GM18519 (cell line): Measurements from ENCODE around the gene TP53BP1.
"Not testable (repeated sequence)": the region's sequence is repeated elsewhere in the genome, so short reads cannot be mapped to it uniquely, and the experiment has no call there.

Experiments used
- ATAC-seq: cut with Tn5 transposase; IDR thresholded peaks from one replicate; pipeline ENCODE4 v1.9.1; 2021; ENCODE audit warnings: mild to moderate bottlenecking, moderate library complexity; ENCODE audit not compliant: unreplicated experiment, low FRiP score

Gene TP53BP1

GRCh38 chr15:43492673-43493601, at the start of gene TP53BP1:
TSS of gene TP53BP1 (minus strand) at chr15:43493156. CDS start at chr15:43493043, 113 bp downstream.
- peak; percentile 81 for ATAC-seq

- no peak for ATAC-seq
Observed at GRCh38 chr15:43541785-43542184, 48.8 kb upstream of the TP53BP1 start.

GRCh38 chr15:43538091-43538490, 45.1 kb upstream of the TP53BP1 start:
- no peak for ATAC-seq

- ATAC-seq = no peak
Observed at GRCh38 chr15:43534897-43535296, 41.9 kb upstream of the TP53BP1 start.

- not testable (repeated sequence) for ATAC-seq
Observed at GRCh38 chr15:43532826-43533225, 39.9 kb upstream of the TP53BP1 start.

GRCh38 chr15:43531018-43531670, 38.2 kb upstream of the TP53BP1 start:
- ATAC-seq = no peak

- ATAC-seq = no peak
Observed at GRCh38 chr15:43529587-43530345, 36.8 kb upstream of the TP53BP1 start.

GRCh38 chr15:43529141-43529540, 36.2 kb upstream of the TP53BP1 start:
- ATAC-seq = no peak

- no peak for ATAC-seq
Observed at GRCh38 chr15:43528542-43529007, 35.6 kb upstream of the TP53BP1 start.

- no peak for ATAC-seq
Observed at GRCh38 chr15:43527802-43528541, 35.0 kb upstream of the TP53BP1 start.

GRCh38 chr15:43527016-43527801, 34.3 kb upstream of the TP53BP1 start:
- no peak for ATAC-seq

- ATAC-seq = no peak
Observed at GRCh38 chr15:43526261-43526930, 33.4 kb upstream of the TP53BP1 start.

GRCh38 chr15:43525131-43525530, 32.2 kb upstream of the TP53BP1 start:
- no peak for ATAC-seq

- ATAC-seq = no peak
Observed at GRCh38 chr15:43524254-43524845, 31.4 kb upstream of the TP53BP1 start.

GRCh38 chr15:43523646-43524045, 30.7 kb upstream of the TP53BP1 start:
- ATAC-seq = no peak

GRCh38 chr15:43522247-43522646, 29.3 kb upstream of the TP53BP1 start:
- no peak for ATAC-seq

GRCh38 chr15:43521419-43521818, 28.5 kb upstream of the TP53BP1 start:
- no peak for ATAC-seq

GRCh38 chr15:43520138-43520537, 27.2 kb upstream of the TP53BP1 start:
- no peak for ATAC-seq
